Astrocyte (in vitro differentiated cells and primary cell): ENCODE measurements around the gene CD22.

Source experiments
- CTCF ChIP-seq: IDR thresholded peaks from 2 replicates; pipeline ENCODE4 v1.5.1; 2011; ENCODE audit warnings: low read depth, mild to moderate bottlenecking, inconsistent platforms, low read length, moderate library complexity; ENCODE audit not compliant: insufficient read depth
- EZH2 ChIP-seq: IDR thresholded peaks from 2 replicates; pipeline ENCODE4 v1.6.1; 2012; ENCODE audit warnings: mild to moderate bottlenecking, low read length, inconsistent platforms; ENCODE audit not compliant: insufficient read depth

DNA sequence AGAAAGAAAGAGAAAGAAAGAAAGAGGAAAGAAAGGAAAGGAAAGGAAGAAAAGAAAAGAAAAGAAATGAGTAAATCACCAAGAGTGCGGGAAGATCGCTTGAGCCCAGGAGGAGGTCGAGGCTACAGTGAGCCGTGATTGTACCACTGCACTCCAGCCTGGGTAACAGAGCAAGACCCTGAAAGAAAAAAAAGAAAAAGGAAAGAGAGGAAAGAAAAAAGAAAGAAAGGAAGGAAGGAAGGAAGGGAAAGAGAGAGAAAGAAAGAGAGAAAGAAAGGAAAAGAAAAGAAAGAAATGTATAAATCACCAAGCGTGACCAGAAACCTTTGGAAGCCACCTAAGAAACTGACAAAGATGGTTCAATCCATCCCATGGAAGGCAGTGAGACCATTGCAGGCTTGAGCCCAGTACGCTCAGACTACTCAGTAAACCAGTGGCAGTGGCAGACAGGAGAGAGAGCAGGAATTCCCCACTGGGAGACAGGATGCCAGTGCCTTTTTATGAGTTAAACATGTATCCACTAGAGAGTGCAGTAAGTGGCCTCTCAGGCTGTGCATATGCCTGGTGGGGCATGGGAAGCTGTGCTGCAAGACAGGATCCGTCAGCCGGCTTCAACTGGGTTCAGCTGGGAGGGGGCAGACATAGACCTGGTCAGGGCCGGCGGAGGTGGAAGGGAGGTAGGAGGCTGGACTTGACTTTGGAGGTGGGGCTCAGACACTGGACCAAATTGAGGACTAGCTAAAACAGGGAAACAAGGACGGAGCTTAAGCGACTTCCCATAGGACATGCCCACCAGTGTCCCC lies 46.7 kb downstream of the CD22 start:
- no peak for TF ChIP-seq CTCF
- no peak for TF ChIP-seq EZH2
